Measurements from ENCODE around the gene ZNF536.

The ZNF536 gene

DNA sequence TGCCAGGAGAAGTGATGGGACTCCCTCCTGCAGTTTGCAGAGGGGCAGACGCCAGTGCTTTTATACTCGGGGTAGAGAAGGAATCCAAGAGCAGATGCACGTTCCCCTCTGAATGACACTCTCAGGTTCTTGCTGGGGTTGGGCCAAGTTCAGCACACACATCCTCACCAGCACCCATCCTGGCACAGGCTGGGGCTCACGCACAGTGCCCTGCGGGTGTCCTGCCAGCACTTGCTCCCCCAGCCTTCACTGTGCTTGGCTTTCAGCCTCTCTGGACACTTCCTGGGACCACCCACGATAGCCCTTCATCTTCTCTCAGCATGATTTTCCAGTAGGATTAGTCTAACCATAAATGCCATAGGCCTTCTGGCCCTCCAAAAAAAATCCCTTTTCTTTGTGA is 158.6 kb downstream of the ZNF536 start:
- DNase-seq (ENCODE audit: low read depth) = no peak

DNA sequence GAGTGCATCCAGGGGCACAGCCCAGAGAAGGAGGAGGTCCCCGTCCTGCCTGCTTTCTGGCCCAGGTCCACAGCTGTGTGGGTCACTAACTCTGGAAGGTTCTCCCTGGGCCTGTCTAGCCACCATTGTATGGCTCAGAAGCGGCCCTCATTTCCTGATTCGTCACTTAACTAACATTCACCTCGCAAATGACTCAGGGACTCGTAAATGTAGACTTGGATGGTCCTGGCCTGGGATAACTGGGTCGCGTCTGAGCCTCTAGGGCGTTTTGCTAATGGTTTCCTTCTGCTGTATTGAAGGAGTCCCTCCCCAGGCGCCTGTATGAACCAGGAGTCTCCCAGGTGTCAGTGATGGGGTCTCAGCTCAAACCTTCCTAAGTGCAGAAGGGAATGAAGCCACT is 162.8 kb downstream of the ZNF536 start:
- DNase-seq (ENCODE audit: low read depth) = no peak

DNA sequence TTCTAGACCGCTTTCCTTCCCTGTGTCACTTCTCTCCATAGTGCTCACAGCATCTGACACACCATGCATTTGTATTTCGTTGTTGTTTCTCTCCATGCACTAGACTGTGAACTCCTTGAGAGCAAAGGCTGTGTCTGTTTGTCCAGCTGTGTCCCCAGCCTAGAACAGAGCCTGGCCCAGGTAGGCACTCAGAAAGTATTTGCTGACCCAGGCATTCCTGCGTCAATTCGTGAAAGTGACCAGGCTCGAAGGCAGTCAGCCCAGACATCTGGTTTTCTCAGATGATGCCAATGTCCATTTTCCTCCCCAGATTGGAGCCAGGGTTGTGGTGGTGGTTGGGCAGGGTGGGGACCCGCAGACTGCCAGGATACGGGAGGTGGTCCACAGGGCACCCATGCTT is 164.8 kb downstream of the ZNF536 start:
- DNase-seq (ENCODE audit: low read depth) = no peak

DNA sequence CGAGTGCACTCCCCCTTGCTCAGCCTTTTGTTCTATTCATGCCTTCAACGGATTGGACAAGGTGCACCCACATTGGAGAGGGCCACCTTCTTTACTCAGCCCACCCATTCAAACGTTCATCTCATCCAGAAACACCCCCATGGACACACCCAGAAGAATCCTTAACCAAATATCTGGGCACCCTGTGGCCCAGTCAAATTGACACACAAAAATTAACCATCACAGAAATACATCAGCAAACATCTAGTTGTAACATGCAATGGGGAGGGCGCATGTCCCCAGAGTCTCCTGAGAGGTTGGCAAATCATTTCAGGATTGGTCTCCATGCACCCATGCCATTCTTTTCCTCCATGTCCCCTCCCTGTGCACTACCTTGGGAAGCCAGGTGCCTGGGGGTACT is 167.1 kb downstream of the ZNF536 start:
- DNase-seq (ENCODE audit: low read depth) = no peak

DNA sequence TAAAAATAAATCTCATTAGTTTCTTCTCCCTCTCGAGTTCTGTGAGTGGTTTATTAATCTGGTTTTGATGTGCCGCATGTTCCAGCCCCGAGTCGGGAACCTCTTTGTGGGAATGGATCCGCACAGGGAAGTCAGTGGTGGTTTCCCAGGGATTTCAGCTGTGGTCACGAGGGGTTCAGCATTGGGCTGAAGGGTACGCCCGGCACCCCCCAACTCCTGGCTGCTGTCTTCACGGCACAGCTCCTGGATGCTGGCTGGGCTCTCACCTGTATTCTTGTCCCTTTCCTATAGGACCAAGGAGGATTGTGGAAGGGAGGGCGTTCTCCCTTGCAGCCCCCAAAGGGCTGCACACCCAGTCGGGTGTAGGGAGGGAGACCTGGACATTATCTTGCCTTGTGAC is 167.8 kb downstream of the ZNF536 start:
- no peak for DNase-seq (ENCODE audit: low read depth)

DNA sequence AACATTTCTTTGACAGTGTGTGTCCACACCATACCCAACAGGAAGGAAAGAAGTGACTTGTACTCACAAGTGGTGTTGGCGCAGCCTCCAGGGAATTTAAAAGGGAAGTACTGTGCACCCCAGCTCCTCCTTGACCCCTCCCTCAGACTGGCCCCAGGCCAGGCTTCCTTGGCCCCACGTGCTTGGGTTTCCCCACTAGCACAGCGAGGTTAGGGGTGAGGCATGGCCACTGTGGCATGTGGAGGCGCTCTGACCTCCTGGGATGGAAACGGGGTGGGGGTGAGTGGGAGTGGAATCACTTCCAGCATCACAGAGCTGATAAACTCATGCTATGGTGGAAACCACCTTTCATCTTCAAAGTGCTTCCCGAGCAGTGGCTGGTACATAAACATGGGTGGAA is 168.6 kb downstream of the ZNF536 start:
- no peak for DNase-seq (ENCODE audit: low read depth)

DNA sequence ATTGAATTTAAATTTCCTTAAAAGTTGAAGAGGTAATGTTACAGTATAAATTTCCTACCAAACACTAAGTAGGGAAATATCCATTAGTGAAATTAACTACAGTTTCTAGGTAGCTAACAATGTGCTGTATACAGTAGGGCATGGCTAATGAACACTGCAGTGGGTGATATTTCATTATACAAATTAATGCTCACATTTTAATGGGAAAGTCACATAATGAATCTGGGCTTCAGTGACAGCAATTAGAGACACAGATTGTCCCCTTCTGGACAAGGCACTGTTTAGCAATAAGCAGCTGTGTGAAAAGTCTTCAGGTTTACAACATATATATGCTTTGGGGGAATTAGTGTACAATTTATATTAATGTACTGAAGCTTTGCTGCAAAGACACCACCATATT is 169.4 kb downstream of the ZNF536 start:
- no peak for DNase-seq (ENCODE audit: low read depth)

DNA sequence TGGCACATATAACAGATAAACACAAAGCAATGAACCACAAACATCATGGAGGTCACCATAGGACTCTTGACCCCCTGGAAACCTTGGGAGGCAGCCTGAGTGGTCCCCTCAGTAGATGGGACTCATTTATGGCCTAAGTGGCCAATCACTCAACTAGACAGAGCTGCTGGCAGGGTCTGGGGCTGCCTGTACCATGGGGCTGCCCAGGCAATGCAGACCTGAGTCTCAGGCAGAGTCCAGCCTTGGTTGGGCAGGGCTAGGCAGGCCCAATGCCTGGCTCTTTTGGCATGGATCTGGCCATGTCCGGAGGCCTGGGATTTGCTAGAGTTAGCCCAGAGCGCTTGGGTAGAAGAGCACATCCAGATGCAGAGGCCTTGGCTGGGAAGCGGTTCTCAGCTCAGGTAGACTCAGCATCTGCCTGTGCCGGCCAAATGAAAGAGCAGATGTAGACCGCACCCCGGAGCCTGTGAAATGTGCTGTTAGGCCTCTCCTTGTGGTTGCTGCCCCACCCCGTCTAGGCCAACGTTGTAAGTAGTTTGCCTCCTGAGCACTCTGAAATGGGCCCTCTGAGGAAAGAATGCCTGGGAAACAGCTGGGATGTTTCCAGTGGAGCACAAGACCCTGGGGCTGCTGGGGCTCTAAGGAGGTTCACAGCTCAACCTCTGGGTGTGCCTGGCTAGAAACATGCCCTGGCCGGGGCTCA is 171.2 kb downstream of the ZNF536 start:
- no peak for DNase-seq (ENCODE audit: low read depth)

DNA sequence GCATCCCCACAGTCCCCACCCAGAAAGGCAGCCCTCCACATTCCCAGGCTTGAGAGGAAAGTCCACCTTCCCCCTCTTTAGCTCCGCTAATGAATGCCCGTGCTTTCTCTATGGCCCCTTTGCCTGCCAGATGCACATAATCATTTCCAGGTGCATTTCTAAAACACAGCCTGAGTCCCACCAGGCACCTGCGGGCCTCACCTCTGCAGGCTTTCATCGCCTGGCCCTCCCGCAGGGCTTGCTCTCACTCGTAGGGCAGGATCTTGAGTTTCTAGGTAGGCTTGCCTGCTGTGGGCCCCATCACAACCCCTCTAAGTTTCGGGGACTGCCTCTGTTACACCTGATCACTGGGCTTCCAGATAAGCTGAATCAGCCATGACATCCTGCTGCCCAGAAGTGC is 173.6 kb downstream of the ZNF536 start:
- DNase-seq (ENCODE audit: low read depth) = no peak

DNA sequence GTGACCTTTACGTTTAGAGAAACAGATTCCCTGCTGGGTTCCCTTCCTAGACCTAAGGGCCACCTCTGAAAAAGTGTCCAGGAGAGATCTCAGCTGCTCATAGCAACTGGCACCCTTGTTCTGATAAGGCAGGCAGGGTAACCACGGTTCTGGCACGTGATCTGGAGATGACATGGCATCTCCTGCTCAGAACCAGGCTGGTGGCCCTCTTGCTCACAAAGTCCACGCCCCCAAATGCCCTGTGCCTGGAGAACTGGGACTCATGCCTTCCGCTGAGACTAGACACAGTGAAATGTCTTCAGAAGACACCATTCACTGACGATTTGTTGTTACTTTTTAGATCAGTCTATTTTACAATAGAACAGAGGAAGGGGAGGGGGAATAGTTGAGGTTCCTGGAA is 174.1 kb downstream of the ZNF536 start:
- DNase-seq (ENCODE audit: low read depth) = no peak

DNA sequence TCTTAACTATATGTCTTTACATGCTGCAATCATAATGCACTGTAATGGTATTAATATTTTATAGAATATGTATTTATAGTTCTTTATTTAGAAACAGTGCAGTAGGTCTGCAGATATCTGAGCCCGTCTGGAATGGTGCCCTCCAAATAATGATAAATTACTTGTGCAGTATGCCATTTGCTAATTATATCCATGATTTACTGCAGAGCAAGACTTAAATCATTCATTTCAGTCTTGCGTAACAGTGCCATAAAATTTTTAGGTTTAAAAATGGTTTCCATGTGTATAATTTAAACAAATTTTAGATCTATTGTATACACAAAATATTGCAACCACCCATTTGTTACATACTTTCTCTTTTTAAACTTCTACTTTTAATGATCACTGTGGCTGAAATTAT is 175.1 kb downstream of the ZNF536 start:
- DNase-seq (ENCODE audit: low read depth) = no peak

DNA sequence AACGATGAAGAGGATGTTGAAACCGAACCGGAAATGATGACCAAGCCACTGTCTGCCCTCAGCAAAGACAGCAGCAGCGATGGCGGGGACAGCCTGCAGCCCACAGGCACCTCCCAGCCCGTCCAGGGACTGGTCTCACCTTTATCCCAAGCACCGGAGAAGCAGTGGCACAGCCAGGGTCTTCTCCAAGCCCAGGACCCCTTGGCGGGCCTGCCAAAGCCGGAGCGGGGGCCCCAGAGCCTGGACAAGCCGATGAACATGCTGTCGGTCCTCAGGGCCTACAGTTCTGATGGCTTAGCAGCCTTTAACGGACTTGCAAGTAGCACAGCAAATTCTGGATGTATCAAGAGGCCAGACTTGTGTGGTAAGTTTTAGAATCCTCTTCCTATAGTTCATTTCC is 177.0 kb downstream of the ZNF536 start:
- DNase-seq (ENCODE audit: low read depth) = no peak

DNA sequence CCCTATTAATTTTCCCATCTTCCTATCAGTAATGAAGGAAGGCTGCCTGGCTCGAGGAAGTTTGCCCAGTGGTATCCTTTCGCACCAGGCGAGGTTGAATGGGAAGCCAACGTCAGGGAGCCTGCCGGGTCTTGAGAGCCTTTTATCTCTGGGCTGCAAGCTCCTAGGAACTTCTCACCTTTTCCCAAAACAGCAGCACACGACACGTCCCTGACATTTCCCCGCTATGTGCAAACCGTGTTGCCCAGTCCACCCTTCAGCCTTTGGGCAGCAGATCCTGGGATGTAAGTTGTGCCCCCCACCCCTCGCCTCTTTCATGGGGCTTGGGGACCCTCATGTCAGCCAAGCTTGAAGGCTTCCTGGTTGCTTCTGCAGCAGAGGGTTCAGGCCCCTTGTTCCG is 179.1 kb downstream of the ZNF536 start:
- DNase-seq (ENCODE audit: low read depth) = no peak

DNA sequence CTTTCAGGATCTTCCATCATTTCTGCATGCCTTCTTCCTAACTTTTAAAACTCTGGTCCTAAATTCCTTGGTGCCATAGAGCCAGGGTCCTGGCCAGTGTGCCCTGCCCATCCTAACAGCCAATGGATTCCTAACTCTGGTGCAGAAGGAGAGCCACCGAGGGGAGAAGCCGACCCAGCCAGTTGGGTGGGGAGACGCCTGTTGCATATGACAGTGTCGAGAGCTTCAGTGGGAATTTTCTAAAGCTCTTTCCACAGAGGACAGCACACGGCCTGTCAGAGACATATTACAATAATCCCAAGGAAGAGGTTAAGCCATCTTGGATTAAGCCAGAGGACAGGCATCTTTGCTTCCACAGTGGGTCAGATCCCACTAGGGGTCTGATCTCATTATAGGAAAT is 180.4 kb downstream of the ZNF536 start:
- no peak for DNase-seq (ENCODE audit: low read depth)

DNA sequence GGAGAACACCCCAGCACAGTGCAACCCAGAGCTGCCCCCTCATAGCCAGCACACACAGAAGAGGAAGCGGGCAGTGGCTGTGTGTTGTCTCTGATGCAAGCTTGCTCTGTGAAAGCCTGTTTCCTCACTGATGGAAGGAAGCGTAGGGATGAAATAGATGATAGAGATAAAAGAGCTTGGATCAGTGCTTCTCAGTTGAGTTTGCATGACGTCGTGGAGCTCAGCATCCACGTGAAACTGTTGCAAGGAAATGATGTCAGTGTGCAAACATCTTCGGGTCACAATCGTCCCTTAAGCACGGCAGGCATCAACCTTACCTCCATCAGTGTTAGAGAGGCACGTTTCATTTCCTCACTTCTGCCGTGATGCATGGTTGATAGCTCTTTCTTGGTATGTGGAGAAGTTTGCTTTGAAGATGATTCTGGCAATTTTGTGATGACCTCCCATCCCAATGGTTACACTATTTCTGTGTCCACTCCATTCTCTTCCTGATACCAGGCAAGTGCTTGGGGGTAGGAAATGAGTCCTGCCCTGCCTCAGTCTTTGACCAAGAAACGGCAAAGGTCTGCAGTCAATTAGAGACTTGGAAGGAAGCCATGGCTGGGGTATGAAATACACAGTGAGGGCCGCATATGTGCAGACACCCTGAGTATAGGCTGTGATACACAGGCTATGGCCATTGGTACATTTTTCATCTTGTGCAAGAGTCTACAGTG is 183.0 kb downstream of the ZNF536 start:
- DNase-seq (ENCODE audit: low read depth) = no peak

DNA sequence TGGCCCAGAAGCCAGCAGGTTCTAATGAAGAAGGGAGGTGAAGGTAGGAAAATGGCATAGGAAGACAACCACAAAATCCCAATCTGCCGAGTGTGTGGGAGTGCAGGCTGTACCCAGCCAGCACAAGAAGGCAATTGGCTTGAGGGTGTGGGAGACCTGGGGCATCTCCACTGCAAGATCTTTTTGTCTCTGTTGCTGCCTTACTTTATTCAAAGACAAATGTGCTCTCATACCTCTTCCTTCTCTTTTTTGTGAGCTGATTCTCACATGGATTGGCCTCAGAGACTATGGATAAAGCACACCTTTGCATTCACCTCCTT is 183.6 kb downstream of the ZNF536 start:
- no peak for DNase-seq (ENCODE audit: low read depth)

DNA sequence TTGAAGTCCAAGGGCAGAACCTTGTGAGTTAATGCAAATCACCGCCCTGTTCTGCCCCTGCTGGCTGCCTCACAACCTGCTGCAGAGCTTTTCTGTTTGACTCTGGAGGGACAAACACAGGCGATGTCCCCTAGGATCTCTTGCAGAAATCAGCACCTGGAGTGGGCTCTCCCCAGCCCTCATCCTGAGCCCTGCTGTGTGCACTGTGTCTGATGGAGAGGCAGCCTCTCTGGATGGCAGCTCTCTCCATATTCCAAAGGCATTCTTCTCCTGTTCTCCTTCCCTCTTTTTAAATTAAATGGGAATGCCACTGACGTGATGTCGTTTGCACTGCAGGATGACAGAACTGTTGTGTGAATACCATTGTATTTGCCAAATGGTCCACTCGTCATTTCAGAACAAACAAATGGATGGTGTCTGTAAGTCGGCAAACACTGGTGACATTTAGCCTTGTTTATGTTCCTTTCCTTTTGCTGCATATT is 184.1 kb downstream of the ZNF536 start:
- no peak for DNase-seq (ENCODE audit: low read depth)

DNA sequence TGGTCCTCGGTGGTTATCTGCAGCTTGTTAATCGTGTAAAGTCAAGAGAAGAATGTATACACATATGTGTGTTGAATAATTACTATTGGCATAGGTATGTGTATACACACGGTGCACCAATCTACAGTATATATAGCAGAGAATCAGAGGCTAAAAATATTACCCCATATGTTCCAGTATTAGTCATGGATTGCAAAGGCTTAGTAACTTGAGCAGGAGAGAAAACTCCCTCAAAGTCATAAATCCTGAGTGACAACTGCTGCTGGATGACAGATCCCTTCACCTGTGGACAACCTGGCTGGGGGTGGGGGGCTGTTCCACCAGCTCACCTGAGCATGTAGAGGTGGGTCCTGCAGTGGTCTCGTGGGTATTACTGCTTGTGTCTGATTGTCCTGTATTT is 185.0 kb downstream of the ZNF536 start:
- no peak for DNase-seq (ENCODE audit: low read depth)

DNA sequence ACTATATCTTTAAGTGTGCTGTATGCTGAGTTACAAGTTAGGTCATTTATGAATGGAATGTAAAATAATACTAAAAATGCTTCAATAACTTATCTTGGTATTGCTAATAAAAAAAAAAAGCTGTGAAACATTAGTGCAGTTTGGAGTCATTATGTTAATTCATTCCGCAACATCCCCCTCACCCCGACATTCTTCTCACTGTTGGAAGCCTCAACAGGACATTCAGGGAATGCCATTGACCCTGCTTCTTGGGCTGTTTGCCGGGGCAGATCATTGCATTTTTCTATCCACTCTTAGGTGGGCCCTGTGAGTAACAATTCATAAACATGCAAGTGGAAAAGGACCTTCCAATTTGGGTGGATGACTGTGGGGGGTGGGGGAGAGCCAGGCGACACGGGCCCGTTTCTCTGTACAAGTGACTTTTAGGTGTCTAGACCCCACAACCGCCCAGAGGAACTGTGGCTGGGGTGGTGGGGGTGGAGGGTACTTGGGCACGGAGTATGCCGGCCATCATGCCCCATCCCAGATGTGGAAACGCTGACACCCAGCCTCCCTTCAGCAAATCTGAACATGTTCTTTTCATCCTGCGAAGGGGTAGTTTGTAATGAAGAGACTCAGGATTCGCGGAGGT is 185.9 kb downstream of the ZNF536 start:
- no peak for DNase-seq (ENCODE audit: low read depth)

DNA sequence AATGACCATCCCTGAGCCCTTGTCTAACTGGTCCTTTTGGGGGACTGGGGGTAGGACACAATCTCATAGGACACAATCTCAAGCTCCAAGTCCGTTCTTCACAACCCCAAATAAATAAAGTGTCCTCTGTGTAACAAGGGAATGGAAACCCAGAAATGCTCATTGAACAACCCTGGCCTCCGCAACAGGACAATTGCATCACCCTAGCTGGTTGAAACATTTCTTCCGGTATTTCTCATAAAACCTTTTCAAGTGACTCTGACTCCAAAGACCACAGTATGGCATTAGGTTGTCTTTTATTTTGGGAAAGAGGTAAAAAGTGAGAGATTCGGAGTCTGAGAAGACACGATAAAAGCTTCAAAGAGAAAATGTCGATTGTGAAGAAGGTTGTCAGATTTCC is 186.6 kb downstream of the ZNF536 start:
- no peak for DNase-seq (ENCODE audit: low read depth)

DNA sequence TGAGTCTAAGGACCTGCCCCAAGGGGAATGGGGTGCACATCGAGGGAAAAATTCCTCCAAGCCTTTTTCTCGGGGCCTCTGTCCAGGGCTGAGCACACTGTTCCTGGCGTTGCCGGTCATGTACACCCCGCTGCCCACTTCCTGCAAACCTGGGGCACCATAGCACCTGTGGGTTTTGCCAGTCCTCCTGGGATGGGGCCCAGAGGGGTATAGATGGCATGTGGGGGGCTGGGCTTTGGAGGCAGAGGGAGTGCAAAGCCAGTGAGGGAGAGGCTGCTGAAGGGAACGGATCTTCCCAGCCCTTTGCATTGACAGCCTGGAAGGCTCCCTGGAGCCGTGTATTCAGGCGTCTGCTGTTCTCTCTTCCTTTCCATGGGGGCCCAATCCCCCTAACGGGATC is 187.3 kb downstream of the ZNF536 start:
- DNase-seq (ENCODE audit: low read depth) = no peak

DNA sequence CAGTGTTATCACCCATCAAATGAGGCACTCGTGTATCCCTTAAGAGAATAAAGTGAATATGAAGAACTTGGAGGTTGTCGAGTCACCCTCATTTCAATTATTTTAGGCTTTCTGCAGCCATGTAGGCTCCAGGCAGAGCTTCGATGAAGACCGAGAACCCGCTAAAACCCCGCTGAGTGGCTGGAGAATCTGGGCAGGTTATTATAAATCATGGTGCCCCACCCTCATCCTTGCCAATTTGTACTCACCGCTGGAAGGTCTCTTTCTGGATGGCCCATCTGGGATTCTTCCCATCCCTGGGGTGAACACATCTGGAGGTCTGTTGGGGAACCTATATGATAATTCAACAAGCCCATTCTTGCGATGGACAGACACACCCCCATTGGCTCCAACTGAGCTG is 190.8 kb downstream of the ZNF536 start:
- no peak for DNase-seq (ENCODE audit: low read depth)

DNA sequence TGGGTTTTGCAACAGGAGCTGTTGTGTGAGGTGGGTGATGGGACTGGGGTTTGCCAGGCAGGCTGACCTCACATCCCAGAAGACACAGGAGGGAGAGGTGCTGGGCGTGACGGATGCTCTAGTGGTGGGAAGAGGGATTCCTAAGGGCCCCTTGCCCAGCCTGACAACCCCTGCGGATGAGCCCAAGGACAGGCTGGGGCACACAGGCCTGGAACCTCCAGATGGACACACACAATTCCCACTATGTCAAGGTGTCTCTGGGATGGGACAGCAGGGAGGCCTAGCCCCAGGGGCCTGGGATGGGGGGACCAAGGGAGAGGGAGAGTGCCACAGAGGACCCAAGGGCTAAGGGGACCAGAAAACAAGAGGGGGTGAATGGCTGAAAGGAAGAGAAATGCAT is 191.5 kb downstream of the ZNF536 start:
- no peak for DNase-seq (ENCODE audit: low read depth)

DNA sequence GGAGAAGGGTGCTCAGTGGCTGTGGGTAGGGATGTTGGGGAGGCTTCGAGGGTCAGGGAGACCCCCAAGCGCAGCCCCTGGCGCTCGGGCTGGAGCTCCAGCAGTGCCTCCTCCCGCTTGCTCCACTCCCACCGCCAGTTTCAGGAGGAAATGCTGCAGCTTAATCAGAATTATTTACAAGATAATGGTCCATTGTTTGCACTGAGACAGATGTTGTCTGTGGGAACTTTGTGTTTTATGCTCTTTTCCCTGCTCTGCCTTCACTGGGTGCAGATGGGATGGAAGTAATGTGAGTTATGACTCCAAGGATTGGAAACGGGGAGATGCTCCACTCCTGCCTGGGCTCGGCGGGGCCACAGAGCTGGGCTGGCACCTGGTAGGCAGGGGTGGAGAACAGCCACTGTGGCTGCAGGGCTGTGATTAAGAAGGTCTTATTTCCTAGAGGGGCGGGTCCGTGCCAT is 192.4 kb downstream of the ZNF536 start:
- no peak for DNase-seq (ENCODE audit: low read depth)

Measured in HS-5 (cell line).